ENCODE results near the gene GTF3C5. TPM values are rescaled to one million over a fixed set of nuclear protein-coding genes. Genes with fewer than 3 reads are reported as not detected.

The GTF3C5 gene
- total RNA-seq, 2 experiments from 2014 or later: 91.6 to 97.0 TPM

- POLR2A ChIA-PET: no interaction called here
- no TSS peak for BruUV-seq (replicated peaks)
- CTCF ChIA-PET (ENCODE audit: unreplicated experiment): no interaction called here
- H3K36me3 ChIP-seq (ENCODE audit: insufficient read depth, low read length): peaks cover 81% of the 10 kb centered on the region
- no peaks in the 10 kb centered on the region for H3K4me1 ChIP-seq (ENCODE audit: insufficient read depth, low read length, poor library complexity, severe bottlenecking)
- H3K9me2 ChIP-seq (ENCODE audit: insufficient read depth, low read length): no peaks in the 10 kb centered on the region
- no peak overlapping the region for H3K4me2 ChIP-seq (ENCODE audit: low read length)
- no peaks in the 10 kb centered on the region for H3K9me3 ChIP-seq (ENCODE audit: low read length)
- H3K79me2 ChIP-seq (ENCODE audit: insufficient read depth, low read depth, low read length): no peaks in the 10 kb centered on the region
- H3K27ac ChIP-seq (ENCODE audit: low read depth, low read length, poor library complexity, severe bottlenecking): no peak overlapping the region
- DNase-seq (ENCODE audit: low spot score): no peak
- no peaks in the 10 kb centered on the region for H4K20me1 ChIP-seq (ENCODE audit: insufficient read depth, low read length)
- TF ChIP-seq EZH2phosphoT487 (IDR thresholded peaks at IDR 0.05; ENCODE audit: borderline replicate concordance, low read depth, low read length): no peak
- TF ChIP-seq CTCF (conservative IDR thresholded peaks at IDR 0.05; ENCODE audit: low read length): no peak
- intact Hi-C loops (cut with micrococcal nuclease; ENCODE audit: unreplicated experiment): no loop called here
- H2AFZ ChIP-seq (ENCODE audit: low read length): no peak overlapping the region
- no peak overlapping the region for H3K4me3 ChIP-seq (ENCODE audit: low read depth, low read length, poor library complexity, severe bottlenecking)
Observed at GRCh38 chr9:133051281-133051900, 20.6 kb downstream of the GTF3C5 start.

GRCh38 chr9:133051966-133052539 lies 21.3 kb downstream of the GTF3C5 start:
- no peak overlapping the region for H2AFZ ChIP-seq (ENCODE audit: low read length)
- no peaks in the 10 kb centered on the region for H3K9me3 ChIP-seq (ENCODE audit: low read length)
- intact Hi-C loops (cut with micrococcal nuclease; ENCODE audit: unreplicated experiment): no loop called here
- H4K20me1 ChIP-seq (ENCODE audit: insufficient read depth, low read length): no peaks in the 10 kb centered on the region
- DNase-seq (ENCODE audit: low spot score): no peak
- H3K36me3 ChIP-seq (ENCODE audit: insufficient read depth, low read length): peaks cover 80% of the 10 kb centered on the region
- ChIA-PET POLR2A (interaction anchor here (0.6 kb wide), 1 partner anchor 9 kb away, joined by 4 read pairs; no protein-coding TSS in a partner anchor), CTCF (ENCODE audit: unreplicated experiment) (no interaction called here)
- H3K4me3 ChIP-seq (ENCODE audit: low read depth, low read length, poor library complexity, severe bottlenecking): no peak overlapping the region
- no TSS peak for BruUV-seq (replicated peaks)
- H3K79me2 ChIP-seq (ENCODE audit: insufficient read depth, low read depth, low read length): no peaks in the 10 kb centered on the region
- H3K9me2 ChIP-seq (ENCODE audit: insufficient read depth, low read length): no peaks in the 10 kb centered on the region
- TF ChIP-seq CTCF (conservative IDR thresholded peaks at IDR 0.05; ENCODE audit: low read length) (no peak), EZH2phosphoT487 (IDR thresholded peaks at IDR 0.05; ENCODE audit: borderline replicate concordance, low read depth, low read length) (no peak)
- H3K4me2 ChIP-seq (ENCODE audit: low read length): no peak overlapping the region
- no peaks in the 10 kb centered on the region for H3K4me1 ChIP-seq (ENCODE audit: insufficient read depth, low read length, poor library complexity, severe bottlenecking)
- H3K27ac ChIP-seq (ENCODE audit: low read depth, low read length, poor library complexity, severe bottlenecking): no peak overlapping the region

GRCh38 chr9:133054194-133054890 lies 23.5 kb downstream of the GTF3C5 start:
- no peak overlapping the region for H3K27ac ChIP-seq (ENCODE audit: low read depth, low read length, poor library complexity, severe bottlenecking)
- H3K4me3 ChIP-seq (ENCODE audit: low read depth, low read length, poor library complexity, severe bottlenecking): no peak overlapping the region
- BruUV-seq (replicated peaks): no TSS peak
- DNase-seq (ENCODE audit: low spot score): no peak
- ChIA-PET POLR2A (no interaction called here), CTCF (ENCODE audit: unreplicated experiment) (no interaction called here)
- H3K79me2 ChIP-seq (ENCODE audit: insufficient read depth, low read depth, low read length): no peaks in the 10 kb centered on the region
- H3K4me2 ChIP-seq (ENCODE audit: low read length): no peak overlapping the region
- no peaks in the 10 kb centered on the region for H4K20me1 ChIP-seq (ENCODE audit: insufficient read depth, low read length)
- H2AFZ ChIP-seq (ENCODE audit: low read length): no peak overlapping the region
- H3K9me2 ChIP-seq (ENCODE audit: insufficient read depth, low read length): no peaks in the 10 kb centered on the region
- TF ChIP-seq EZH2phosphoT487 (IDR thresholded peaks at IDR 0.05; ENCODE audit: borderline replicate concordance, low read depth, low read length) (no peak), CTCF (conservative IDR thresholded peaks at IDR 0.05; ENCODE audit: low read length) (no peak)
- peaks cover 83% of the 10 kb centered on the region for H3K36me3 ChIP-seq (ENCODE audit: insufficient read depth, low read length)
- intact Hi-C loops (cut with micrococcal nuclease; ENCODE audit: unreplicated experiment): no loop called here
- H3K4me1 ChIP-seq (ENCODE audit: insufficient read depth, low read length, poor library complexity, severe bottlenecking): peaks cover 13% of the 10 kb centered on the region
- no peaks in the 10 kb centered on the region for H3K9me3 ChIP-seq (ENCODE audit: low read length)

Data from OCI-LY7 (cell line).